HG03196 (cell line): ENCODE measurements around the gene ZGLP1.

Experiments
- ATAC-seq: cut with Tn5 transposase; IDR thresholded peaks from one replicate; pipeline ENCODE4 v1.9.1; 2021; ENCODE audit not compliant: unreplicated experiment

The ZGLP1 gene

GRCh38 chr19:10328558-10329429 lies 19.2 kb upstream of the ZGLP1 start:
- no peak for ATAC-seq

- no peak for ATAC-seq
These were observed 18.2 kb upstream of the ZGLP1 start for GRCh38 chr19:10327793-10328192.

- ATAC-seq: no peak
These were observed 16.1 kb upstream of the ZGLP1 start for GRCh38 chr19:10325732-10326131.

GRCh38 chr19:10321874-10322835 lies 12.5 kb upstream of the ZGLP1 start:
- no peak for ATAC-seq

GRCh38 chr19:10321417-10321797 lies 11.8 kb upstream of the ZGLP1 start:
- ATAC-seq: no peak

- ATAC-seq: no peak
These were observed 11.2 kb upstream of the ZGLP1 start for GRCh38 chr19:10320602-10321416.

GRCh38 chr19:10318807-10319682 lies 9.4 kb upstream of the ZGLP1 start:
- no peak for ATAC-seq

- no peak for ATAC-seq
These were observed 8.3 kb upstream of the ZGLP1 start for GRCh38 chr19:10317857-10318462.

- ATAC-seq: no peak
These were observed 7.6 kb upstream of the ZGLP1 start for GRCh38 chr19:10317045-10317856.

- ATAC-seq: no peak
These were observed 6.8 kb upstream of the ZGLP1 start for GRCh38 chr19:10316229-10317044.

GRCh38 chr19:10315335-10316214 lies 6.0 kb upstream of the ZGLP1 start, which contains the start of gene FDX2:
Gene FDX2, minus strand, starts transcription at chr19:10316015. Its CDS starts 19 bp downstream, at chr19:10315996.
- peak; percentile 57 for ATAC-seq

- no peak for ATAC-seq
These were observed 3.3 kb downstream of the ZGLP1 start for GRCh38 chr19:10306327-10306726.

- ATAC-seq: no peak
These were observed 4.3 kb downstream of the ZGLP1 start for GRCh38 chr19:10305139-10305806.

- ATAC-seq: no peak
These were observed 9.8 kb downstream of the ZGLP1 start for GRCh38 chr19:10299545-10300458.
